GM13977 (cell line): ENCODE data around the gene PDHB.

Experiments
- DNase-seq: peaks from one replicate; pipeline ENCODE4 v3.0.0; 2012; ENCODE audit warnings: low spot score
- CTCF ChIP-seq: IDR thresholded peaks from 2 replicates; pipeline ENCODE4 v1.5.1; 2012; ENCODE audit warnings: mild to moderate bottlenecking, control low read depth; ENCODE audit not compliant: insufficient read depth; ENCODE audit errors: extremely low read depth, missing control alignments
- in situ Hi-C: fragments of 300-500 bp; cut with MboI; formaldehyde crosslinking; loops from one replicate; pipeline ENCODE4 v1.12.0; 2022; ENCODE audit warnings: low sequenced_read_pairs, low pct_unique_long_range_greater_than_20kb, mixed read lengths, inconsistent platforms; ENCODE audit not compliant: unreplicated experiment

PDHB gene

GRCh38 chr3:58417075-58417474 is 16.6 kb downstream of the PDHB start:
- TF ChIP-seq CTCF = no peak
- in situ Hi-C loops = loop anchor here (10.0 kb wide), 1 partner anchor 82 kb away; the partner anchor contains the start of gene PXK
- DNase-seq = no peak

- DNase-seq = no peak
- in situ Hi-C loops = loop anchor here (10.0 kb wide), 1 partner anchor 81 kb away; the partner anchor contains the start of gene PXK
- no peak for TF ChIP-seq CTCF
Observed at GRCh38 chr3:58416191-58416590, 17.4 kb downstream of the PDHB start.

GRCh38 chr3:58414538-58415197 is 19.0 kb downstream of the PDHB start:
- in situ Hi-C loops = loop anchor here (10.0 kb wide), 1 partner anchor 80 kb away; the partner anchor contains the start of gene PXK
- peak; percentile 72 for TF ChIP-seq CTCF
- peak; percentile 52 for DNase-seq

GRCh38 chr3:58411851-58412830 is 21.5 kb downstream of the PDHB start:
- in situ Hi-C loops = loop anchor here (10.0 kb wide), 1 partner anchor 77 kb away; the partner anchor contains the start of gene PXK
- TF ChIP-seq CTCF = no peak
- no peak for DNase-seq

GRCh38 chr3:58411036-58411435 is 22.6 kb downstream of the PDHB start:
- in situ Hi-C loops = loop anchor here (10.0 kb wide), 1 partner anchor 76 kb away; the partner anchor contains the start of gene PXK
- DNase-seq = no peak
- no peak for TF ChIP-seq CTCF

- in situ Hi-C loops = loop anchor here (10.0 kb wide), 1 partner anchor 75 kb away; the partner anchor contains the start of gene PXK
- no peak for TF ChIP-seq CTCF
- no peak for DNase-seq
Observed at GRCh38 chr3:58409663-58410062, 24.0 kb downstream of the PDHB start.
